Osteoblast (primary cell): ENCODE results near the gene CCNJL. TPM values are rescaled to one million over a fixed set of nuclear protein-coding genes. Genes with fewer than 3 reads are reported as not detected.

Experiments used
- DNase-seq: peaks from one replicate; pipeline ENCODE4 v3.0.0; 2011; ENCODE audit warnings: low spot score, mixed read lengths; ENCODE audit not compliant: insufficient read length; ENCODE audit errors: missing footprints
- H2AFZ ChIP-seq: 2 replicates; pipeline ENCODE4 v1.6.0; 2011; ENCODE audit warnings: mild to moderate bottlenecking, low read length
- H3K27ac ChIP-seq: 2 replicates; pipeline ENCODE4 v1.5.1; 2011; ENCODE audit warnings: mild to moderate bottlenecking, low read depth, low read length, moderate library complexity
- H3K27me3 ChIP-seq: 2 replicates; pipeline ENCODE4 v1.6.0; 2012; ENCODE audit warnings: mild to moderate bottlenecking, control low read depth, inconsistent platforms, low read length, moderate library complexity; ENCODE audit not compliant: insufficient read depth
- H3K36me3 ChIP-seq: 2 replicates; pipeline ENCODE4 v1.5.1; 2011; ENCODE audit warnings: mild to moderate bottlenecking, low read length, control low read depth, moderate library complexity; ENCODE audit not compliant: insufficient read depth
- H3K4me1 ChIP-seq: 2 replicates; pipeline ENCODE4 v1.5.1; 2011; ENCODE audit warnings: mild to moderate bottlenecking, low read length, control low read depth, moderate library complexity; ENCODE audit not compliant: insufficient read depth
- H3K4me2 ChIP-seq: 2 replicates; pipeline ENCODE4 v1.6.0; 2011; ENCODE audit warnings: mild to moderate bottlenecking, low read length; ENCODE audit not compliant: insufficient read depth
- H3K4me3 ChIP-seq: fragments of 200-600 bp; sonication (generic); 3 replicates; pipeline ENCODE4 v1.5.1; 2012; ENCODE audit warnings: mild to moderate bottlenecking, low read length, inconsistent platforms; ENCODE audit not compliant: insufficient read depth
- H3K79me2 ChIP-seq: 2 replicates; pipeline ENCODE4 v1.6.0; 2012; ENCODE audit warnings: mild to moderate bottlenecking, low read length, control low read depth, inconsistent platforms; ENCODE audit not compliant: insufficient read depth
- H3K9me3 ChIP-seq: 2 replicates; pipeline ENCODE4 v1.5.1; 2011; ENCODE audit warnings: low read depth, low read length, control low read depth
- H4K20me1 ChIP-seq: 2 replicates; pipeline ENCODE4 v1.6.0; 2012; ENCODE audit warnings: mild to moderate bottlenecking, low read length, control low read depth; ENCODE audit not compliant: insufficient read depth
- total RNA-seq: library from RNA; depleted of rRNA; stranded (reverse); fragments of >200 nt; gene quantifications from 2 replicates; pipeline ENCODE4 v1.2.3, GENCODE V29; 2012
- TF ChIP-seq, protein P1 (sequence below): IDR thresholded peaks from 2 replicates; pipeline ENCODE4 v1.5.1; 2011; ENCODE audit warnings: mild to moderate bottlenecking, low read depth, low read length, moderate library complexity; ENCODE audit errors: extremely low read depth

CCNJL gene
- total RNA-seq, 1 donor = 1.1 TPM

DNA sequence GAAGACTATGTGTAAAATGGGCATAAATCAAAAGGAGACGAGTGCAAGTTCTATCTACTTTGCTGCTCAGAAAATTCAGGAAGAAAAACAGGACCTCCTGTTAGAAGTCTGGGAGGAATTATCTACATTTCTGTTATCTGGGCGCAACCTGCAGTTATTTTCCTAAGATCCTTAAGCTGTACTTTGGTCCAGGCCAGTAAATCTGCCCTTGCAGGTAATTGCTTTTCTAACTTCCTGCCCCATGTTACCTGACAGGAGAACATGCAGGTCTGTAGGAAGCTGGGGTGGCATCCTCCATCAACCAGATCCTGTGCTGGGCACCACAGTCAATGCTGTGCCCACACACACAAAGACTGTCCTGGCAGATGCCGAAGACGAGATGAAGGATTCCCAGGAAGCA, 5.7 kb downstream of the CCNJL start:
- no peaks in the 10 kb centered on the region for H3K79me2 ChIP-seq
- H3K4me1 ChIP-seq = no peaks in the 10 kb centered on the region
- no peak overlapping the region for H3K27ac ChIP-seq
- H2AFZ ChIP-seq = no peak overlapping the region
- DNase-seq = no peak
- H3K27me3 ChIP-seq = peaks cover 20% of the 10 kb centered on the region
- no peaks in the 10 kb centered on the region for H3K36me3 ChIP-seq
- H3K4me2 ChIP-seq = no peak overlapping the region
- TF ChIP-seq, protein P1, sequence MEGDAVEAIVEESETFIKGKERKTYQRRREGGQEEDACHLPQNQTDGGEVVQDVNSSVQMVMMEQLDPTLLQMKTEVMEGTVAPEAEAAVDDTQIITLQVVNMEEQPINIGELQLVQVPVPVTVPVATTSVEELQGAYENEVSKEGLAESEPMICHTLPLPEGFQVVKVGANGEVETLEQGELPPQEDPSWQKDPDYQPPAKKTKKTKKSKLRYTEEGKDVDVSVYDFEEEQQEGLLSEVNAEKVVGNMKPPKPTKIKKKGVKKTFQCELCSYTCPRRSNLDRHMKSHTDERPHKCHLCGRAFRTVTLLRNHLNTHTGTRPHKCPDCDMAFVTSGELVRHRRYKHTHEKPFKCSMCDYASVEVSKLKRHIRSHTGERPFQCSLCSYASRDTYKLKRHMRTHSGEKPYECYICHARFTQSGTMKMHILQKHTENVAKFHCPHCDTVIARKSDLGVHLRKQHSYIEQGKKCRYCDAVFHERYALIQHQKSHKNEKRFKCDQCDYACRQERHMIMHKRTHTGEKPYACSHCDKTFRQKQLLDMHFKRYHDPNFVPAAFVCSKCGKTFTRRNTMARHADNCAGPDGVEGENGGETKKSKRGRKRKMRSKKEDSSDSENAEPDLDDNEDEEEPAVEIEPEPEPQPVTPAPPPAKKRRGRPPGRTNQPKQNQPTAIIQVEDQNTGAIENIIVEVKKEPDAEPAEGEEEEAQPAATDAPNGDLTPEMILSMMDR = no peak
- H3K9me3 ChIP-seq = no peaks in the 10 kb centered on the region
- H3K4me3 ChIP-seq = no peak overlapping the region
- H4K20me1 ChIP-seq = no peaks in the 10 kb centered on the region

DNA sequence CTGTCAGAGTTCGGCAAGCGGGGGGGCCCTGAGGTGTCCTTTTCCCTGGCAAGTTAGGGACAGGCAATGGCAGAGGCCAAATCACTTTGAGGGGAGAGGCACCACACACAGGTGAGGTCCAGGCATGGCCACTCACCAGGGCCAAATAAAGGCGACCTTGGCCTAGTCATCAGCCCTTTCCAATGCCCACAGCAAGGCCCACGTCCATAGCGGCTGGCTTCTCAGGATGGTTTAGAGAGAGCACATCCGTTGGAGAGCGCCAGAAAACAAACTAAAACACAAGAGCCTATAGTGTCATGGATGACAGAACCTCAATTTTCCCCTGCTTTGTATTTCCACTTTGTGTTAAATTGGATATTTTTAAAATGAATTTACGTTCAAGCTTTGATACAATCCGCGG, 7.0 kb downstream of the CCNJL start:
- H3K4me1 ChIP-seq = no peaks in the 10 kb centered on the region
- H4K20me1 ChIP-seq = no peaks in the 10 kb centered on the region
- no peaks in the 10 kb centered on the region for H3K36me3 ChIP-seq
- no peak overlapping the region for H3K4me3 ChIP-seq
- TF ChIP-seq, protein P1 = no peak
- no peak overlapping the region for H3K27ac ChIP-seq
- no peaks in the 10 kb centered on the region for H3K79me2 ChIP-seq
- H3K9me3 ChIP-seq = no peaks in the 10 kb centered on the region
- DNase-seq = no peak
- H3K4me2 ChIP-seq = no peak overlapping the region
- peaks cover 7% of the 10 kb centered on the region for H3K27me3 ChIP-seq
- no peak overlapping the region for H2AFZ ChIP-seq

DNA sequence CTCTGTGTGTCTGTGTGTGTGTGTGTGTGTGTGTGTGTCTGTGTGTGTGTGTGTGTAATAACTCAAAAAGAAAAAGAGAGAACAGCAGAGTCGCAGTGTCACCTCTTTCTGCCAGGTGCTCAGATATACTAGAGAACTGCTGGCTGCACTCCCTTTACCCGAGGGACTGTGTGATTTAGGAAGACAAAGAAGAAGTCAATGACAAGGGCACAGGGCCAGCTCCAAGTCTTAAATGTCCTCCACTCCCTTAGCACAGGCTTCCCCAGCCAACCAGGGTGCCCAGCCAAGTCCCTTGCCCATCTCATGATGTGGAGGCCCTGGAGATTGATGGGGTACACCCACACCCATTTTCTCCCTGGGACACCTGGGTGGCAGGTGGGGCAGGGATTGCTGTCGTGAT, 8.7 kb downstream of the CCNJL start:
- H3K4me2 ChIP-seq = no peak overlapping the region
- H3K4me1 ChIP-seq = no peaks in the 10 kb centered on the region
- H3K9me3 ChIP-seq = no peaks in the 10 kb centered on the region
- DNase-seq = no peak
- no peak overlapping the region for H3K4me3 ChIP-seq
- no peaks in the 10 kb centered on the region for H3K27me3 ChIP-seq
- TF ChIP-seq, protein P1 = no peak
- no peaks in the 10 kb centered on the region for H4K20me1 ChIP-seq
- no peak overlapping the region for H2AFZ ChIP-seq
- no peaks in the 10 kb centered on the region for H3K79me2 ChIP-seq
- no peak overlapping the region for H3K27ac ChIP-seq
- no peaks in the 10 kb centered on the region for H3K36me3 ChIP-seq

DNA sequence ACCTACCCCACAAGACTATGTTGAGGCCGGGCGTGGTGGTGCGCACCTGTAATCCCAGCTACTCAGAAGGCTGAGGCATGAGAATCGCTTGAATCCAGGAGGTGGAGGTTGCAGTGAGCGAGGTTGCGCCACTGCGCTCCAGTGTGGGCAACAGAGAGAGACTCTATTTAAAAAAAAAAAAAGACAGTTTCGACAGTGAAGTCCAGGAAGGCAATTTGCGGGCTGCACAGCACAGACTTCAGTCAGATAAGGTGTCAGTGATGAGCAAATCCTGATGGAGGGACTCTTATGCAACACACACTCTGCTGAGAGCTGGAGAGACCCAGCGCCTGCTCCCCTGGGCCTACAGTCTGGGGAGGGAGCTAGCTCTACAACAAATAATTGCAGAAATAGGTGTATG, 14.2 kb downstream of the CCNJL start:
- Histone ChIP-seq H3K4me3 (no peak overlapping the region), H2AFZ (no peak overlapping the region), H3K27ac (no peak overlapping the region), H3K9me3 (no peaks in the 10 kb centered on the region), H3K4me2 (no peak overlapping the region), H3K4me1 (no peaks in the 10 kb centered on the region), H4K20me1 (no peaks in the 10 kb centered on the region), H3K27me3 (no peaks in the 10 kb centered on the region), H3K36me3 (no peaks in the 10 kb centered on the region), H3K79me2 (no peaks in the 10 kb centered on the region)
- TF ChIP-seq, protein P1 = no peak
- no peak for DNase-seq
